ENCODE data around the gene RABGAP1L.
"Not testable (repeated sequence)": the region's sequence is repeated elsewhere in the genome, so short reads cannot be mapped to it uniquely, and the experiment has no call there.

RABGAP1L gene

GRCh38 chr1:174584071-174584470 is 424.8 kb downstream of the RABGAP1L start:
- DNase-seq (ENCODE audit: low read depth) = no peak

GRCh38 chr1:174588618-174589017 is 429.3 kb downstream of the RABGAP1L start:
- not testable (repeated sequence) for DNase-seq (ENCODE audit: low read depth)

DNA sequence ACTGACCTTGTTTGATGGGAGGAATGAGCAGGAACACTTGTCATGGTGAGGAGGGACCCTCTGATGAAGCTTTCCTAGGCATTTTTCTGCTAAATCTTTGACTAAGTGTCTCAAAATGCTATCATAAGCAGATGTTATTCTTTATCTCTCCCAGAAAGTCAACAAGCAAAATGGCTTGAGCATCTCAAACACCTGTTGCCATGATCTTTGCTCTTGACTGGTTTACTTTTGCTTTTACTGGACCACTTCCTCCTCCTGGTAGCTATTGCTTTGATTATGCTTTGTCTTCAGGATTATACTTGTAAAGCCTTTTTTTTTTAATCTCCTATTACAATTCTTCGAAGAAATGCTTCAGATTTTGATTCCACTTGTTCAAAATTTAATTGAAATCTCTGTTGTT is 445.9 kb downstream of the RABGAP1L start:
- DNase-seq (ENCODE audit: low read depth) = no peak

- DNase-seq (ENCODE audit: low read depth) = no peak
These were observed 447.2 kb downstream of the RABGAP1L start for GRCh38 chr1:174606471-174606870.

GRCh38 chr1:174617905-174618304 is 458.6 kb downstream of the RABGAP1L start:
- not testable (repeated sequence) for DNase-seq (ENCODE audit: low read depth)

DNA sequence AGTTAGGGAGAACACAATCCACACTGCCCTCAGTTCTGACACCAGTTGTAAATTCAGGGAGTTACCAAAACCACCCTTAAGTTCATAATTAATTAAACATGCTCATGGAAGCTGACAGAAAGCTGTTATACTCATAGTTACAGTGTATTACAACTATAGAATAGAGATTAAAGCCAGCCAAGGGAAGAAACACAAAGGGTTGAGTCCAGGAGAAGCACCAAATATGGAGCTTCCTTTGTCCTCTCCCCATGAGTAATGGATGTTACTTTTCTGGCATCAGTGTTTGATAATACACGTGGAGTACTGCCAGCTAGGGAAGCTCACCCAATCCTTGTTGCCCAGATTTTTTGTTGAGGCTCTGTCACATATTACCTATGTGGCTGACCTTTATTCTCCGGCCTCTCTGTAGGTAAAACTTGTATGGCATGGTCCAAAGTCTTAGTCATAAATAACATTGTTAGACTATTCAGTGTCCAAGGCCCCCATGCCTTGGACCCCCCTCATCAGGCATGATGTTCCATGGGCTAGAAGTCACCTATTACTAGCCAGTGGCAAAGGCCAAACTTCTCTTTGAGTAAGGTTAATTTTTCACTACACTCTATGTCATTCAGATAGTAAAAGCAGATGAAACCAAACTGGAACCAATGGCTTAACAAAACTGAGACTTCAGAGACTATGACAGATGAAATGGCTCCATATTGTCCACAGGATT is 464.2 kb downstream of the RABGAP1L start:
- no peak for DNase-seq (ENCODE audit: low read depth)

- no peak for DNase-seq (ENCODE audit: low read depth)
These were observed 467.0 kb downstream of the RABGAP1L start for GRCh38 chr1:174626031-174627025.

DNA sequence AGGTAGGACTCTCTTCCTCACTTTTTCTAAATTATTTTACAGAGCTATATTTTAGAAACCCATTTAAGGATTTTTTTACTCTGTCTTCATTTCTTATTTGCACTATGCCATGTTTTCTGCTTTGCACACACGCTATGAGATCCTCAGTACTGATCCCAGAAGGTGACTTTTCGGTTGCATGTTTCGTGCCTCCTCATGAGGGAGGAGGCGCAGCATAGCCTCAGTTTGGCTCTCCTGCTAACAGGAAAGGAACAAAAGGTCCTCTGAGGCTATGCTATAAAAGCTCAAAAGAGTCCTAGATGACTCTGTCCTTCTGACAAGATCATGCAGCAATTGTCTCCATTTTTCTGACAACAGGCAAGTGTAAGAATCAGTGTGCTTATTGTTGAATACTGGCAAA is 478.2 kb downstream of the RABGAP1L start:
- DNase-seq (ENCODE audit: low read depth) = no peak

DNA sequence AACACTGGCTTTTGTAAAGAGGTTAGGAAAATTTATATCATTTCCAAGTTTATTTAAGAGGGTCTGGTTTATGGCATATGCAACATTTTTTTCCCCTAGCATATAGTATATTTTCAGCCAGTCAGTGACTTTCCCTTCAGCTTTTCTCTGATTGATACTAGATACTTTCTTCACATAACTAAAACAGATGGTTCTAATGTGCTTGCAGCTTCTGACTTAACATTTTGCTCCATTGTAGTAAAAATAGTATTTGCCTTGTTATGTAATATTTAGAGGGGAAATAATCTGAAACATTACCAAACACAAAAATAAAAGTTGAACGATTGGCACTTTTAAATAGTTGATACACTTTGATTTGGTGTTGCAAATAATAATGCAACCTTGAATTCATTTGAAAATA is 480.1 kb downstream of the RABGAP1L start:
- DNase-seq (ENCODE audit: low read depth) = no peak

GRCh38 chr1:174640783-174641182 is 481.5 kb downstream of the RABGAP1L start:
- no peak for DNase-seq (ENCODE audit: low read depth)

- no peak for DNase-seq (ENCODE audit: low read depth)
These were observed 483.1 kb downstream of the RABGAP1L start for GRCh38 chr1:174642393-174642792.

GRCh38 chr1:174643206-174643605 is 483.9 kb downstream of the RABGAP1L start:
- no peak for DNase-seq (ENCODE audit: low read depth)

GRCh38 chr1:174649572-174649971 is 490.3 kb downstream of the RABGAP1L start:
- DNase-seq (ENCODE audit: low read depth) = not testable (repeated sequence)

DNA sequence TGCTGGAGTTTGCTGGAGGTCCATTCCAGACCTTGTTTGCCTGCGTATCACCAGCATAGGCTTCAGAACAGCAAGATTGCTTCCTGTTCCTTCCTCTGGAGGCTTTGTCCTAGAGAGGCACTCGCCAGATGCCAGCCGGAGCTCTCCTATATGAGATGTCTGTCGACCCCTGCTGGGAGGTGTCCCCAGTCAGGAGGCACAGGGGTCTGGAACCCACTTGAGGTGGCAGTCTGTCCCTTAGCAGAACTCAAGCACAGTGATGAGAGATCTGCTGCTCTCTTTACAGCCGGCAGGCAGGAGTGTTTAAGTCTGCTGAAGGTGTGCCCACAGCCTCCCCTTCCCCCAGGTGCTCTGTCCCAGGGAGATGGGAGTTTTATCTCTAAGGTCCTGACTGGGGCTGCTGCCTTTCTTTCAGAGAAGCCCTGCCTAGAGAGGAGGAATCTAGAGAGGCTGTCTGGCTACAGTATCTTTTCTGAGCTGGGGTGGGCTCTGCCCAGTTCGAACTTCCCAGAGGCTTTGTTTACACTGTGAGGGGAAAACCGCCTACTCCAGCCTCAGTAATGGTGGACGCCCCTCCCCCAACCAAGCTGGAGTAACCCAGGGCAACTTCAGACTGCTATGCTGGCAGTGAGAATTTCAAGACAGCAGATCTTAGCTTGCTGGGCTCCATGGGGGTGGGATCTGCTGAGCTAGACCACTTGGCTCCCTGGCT is 493.4 kb downstream of the RABGAP1L start:
- DNase-seq (ENCODE audit: low read depth) = no peak

DNA sequence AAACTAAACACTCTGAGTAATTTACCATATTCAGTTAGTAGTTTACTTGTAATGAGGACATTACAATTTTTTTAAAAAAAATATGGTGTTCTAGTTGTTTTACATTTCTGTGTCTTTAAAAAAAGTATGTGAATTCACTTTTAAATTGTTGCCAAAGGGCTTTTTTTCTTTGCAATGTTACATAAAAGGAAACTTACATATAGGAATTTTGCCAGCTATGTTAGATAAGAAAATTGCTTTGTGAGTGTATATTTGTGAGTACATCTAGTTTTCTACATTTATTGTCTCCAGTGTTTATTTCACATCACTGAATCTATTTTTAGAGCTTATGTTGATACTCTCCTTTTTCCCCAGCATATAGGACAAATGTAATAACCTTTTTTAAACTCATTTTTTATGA is 495.2 kb downstream of the RABGAP1L start:
- DNase-seq (ENCODE audit: low read depth) = no peak

DNA sequence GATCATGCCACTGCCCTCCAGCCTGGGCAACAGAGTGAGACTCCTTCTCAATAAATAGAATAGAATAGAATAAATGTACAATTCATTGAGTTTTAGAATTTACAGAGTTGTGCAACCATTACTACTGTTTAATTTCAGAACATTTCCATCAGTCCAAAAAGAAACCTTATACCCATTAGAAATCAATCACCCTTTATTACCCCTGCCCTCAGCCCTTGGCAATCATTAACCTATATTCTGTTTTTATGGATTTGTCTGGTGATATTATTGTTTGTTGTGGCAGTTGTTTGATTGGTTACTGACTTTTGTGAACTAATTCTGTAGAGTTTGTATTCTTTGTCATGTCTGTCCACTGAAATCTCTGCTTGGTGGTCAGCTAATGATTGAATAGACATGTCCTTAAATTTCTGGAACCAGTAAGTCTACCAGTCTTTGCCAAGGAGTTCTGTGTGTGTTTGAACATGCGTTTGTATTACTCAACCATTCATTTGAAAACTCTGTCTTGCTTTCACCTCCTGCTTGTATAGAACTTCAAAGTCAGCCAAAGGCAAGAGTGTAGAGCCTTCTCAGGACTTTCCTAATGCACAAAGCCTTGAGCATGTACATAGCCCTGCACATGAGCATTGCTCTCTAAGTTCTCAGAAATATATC is 497.2 kb downstream of the RABGAP1L start:
- no peak for DNase-seq (ENCODE audit: low read depth)

- no peak for DNase-seq (ENCODE audit: low read depth)
These were observed 498.1 kb downstream of the RABGAP1L start for GRCh38 chr1:174657411-174657810.

DNA sequence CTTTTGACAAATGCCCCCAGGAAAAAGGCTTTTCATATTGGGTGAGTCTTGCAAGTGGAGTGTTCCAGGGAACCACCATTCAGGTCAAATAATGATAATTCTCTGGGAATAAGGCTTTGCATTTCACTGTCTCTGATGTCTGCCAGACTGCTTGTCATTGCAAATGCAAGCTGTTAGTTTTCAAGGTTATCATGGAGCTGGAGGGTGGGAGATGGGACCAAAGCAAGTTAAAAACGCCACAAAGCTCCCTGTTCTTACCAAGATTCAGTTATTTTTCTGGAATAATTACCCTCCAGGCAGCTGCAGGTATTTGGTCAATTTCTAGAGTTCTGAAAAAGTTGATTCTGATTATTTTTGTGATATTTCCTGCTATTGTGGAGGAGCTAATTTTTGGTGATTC is 498.6 kb downstream of the RABGAP1L start:
- no peak for DNase-seq (ENCODE audit: low read depth)

DNA sequence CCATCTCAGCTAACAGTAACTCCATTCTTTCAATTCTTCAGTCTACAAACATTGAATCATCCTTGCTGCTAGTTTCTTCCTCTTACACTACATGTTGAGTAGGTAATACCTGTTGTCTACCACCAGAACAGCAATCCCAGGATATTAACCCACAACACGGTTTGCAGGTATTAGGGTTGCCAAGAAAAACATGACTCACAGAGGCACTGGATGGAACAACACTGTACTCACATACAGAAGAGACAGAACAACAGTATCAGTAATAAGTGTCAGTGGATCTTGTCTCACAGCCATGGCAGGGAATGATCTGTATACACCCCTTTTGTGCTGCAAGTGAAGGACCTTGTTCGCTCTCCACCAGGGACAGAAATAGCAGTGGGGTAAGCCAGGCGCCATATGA is 500.5 kb downstream of the RABGAP1L start:
- DNase-seq (ENCODE audit: low read depth) = no peak

DNA sequence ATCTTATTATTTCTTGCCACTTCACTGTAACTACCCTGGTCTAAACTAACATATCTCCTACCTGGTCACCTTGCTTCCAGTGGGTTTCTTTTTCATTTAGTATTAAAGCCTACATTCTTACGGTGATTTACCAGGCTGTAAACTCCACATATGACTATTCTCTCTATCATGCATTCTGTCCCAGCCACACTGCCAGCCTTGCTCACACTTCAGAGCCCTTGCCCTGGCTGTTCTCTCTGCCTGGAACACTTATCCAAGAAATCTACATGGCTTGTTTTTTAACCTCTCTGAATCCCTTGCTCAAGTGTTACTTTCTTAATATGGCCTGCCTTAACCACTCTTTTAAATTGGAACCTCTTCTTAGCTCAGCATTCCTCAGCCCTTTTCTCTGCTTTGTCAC is 501.2 kb downstream of the RABGAP1L start:
- no peak for DNase-seq (ENCODE audit: low read depth)

DNA sequence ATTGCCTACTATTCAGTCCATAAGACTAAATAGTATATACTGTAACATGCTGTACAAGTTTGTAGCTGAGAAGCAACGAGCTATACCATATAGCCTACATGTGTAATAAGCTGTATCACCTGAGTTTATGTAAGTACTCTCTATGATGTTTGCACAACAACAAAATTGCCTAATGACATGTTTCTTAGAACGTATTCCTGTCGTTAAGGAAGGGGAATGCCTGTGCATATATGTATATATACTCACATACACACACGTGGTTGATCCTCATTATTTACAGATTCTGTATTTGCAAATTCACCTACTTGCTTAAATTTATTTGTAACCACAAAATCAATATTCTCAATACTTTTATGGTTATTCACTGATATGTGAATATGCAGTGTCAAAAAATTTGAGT is 504.0 kb downstream of the RABGAP1L start:
- DNase-seq (ENCODE audit: low read depth) = no peak

- no peak for DNase-seq (ENCODE audit: low read depth)
These were observed 506.9 kb downstream of the RABGAP1L start for GRCh38 chr1:174666248-174666647.

Measured in stimulated activated CD8-positive, alpha-beta memory T cell treated with anti-CD3 and anti-CD28 coated beads, Interleukin-15, amount 100 ng/mL, for 1 hour (primary cell).